ES-I3 (cell line): ENCODE data around the gene RNF13.
A peak's percentile ranks its signal among the peaks of the same experiment; 100 is the strongest.

Experiments used
- H3K36me3 ChIP-seq: 2 replicates; pipeline ENCODE4 v1.6.1; 2013; ENCODE audit warnings: mild to moderate bottlenecking, low read length, control low read depth, moderate library complexity; ENCODE audit not compliant: insufficient read depth
- H3K4me1 ChIP-seq: 2 replicates; pipeline ENCODE4 v1.6.1; 2013; ENCODE audit warnings: mild to moderate bottlenecking, control low read depth, low read length; ENCODE audit not compliant: insufficient read depth
- H3K9ac ChIP-seq: 2 replicates; pipeline ENCODE4 v1.6.1; 2013; ENCODE audit warnings: low read depth, mild to moderate bottlenecking, low read length, moderate library complexity
- H3K9me3 ChIP-seq: 2 replicates; pipeline ENCODE4 v1.6.1; 2013; ENCODE audit warnings: mild to moderate bottlenecking, low read length, moderate library complexity; ENCODE audit not compliant: control insufficient read depth, insufficient read depth

RNF13 gene

DNA sequence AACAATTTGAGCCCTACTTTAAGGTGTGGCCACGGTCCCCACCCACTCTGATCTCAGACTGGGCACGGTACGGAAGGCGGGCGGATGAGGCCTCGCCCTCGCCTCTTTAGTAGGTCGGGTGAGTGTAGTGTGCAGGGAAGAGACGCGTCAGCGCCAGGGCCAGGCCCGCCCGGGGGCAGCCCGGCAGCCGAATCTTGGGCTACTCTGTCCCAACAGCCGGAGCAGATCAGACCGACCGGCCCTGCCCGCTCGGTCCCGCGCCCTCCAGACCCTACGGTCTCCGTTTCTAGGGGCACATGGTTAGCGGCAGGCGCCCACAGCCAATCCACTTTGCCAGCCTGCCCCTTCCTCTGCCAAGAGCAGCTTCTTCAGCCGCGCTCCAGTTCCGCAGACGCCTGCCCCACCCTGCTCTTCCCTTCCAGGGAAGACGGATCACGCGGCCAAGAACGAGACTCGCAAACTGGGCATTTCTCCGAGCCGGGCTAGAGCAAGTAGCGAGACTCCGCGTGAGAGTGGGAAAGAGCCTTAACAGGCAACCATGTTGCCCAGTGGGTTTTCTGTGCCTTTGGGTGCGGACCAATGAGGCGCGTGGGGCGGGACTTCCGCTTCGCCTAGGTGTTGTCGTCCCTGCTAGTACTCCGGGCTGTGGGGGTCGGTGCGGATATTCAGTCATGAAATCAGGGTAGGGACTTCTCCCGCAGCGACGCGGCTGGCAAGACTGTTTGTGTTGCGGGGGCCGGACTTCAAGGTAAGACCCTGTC is at the start of gene RNF13:
Gene RNF13, plus strand, starts transcription at position 610 of the 761 bp plus-strand sequence. CDS start 32,812 bp downstream, outside the sequence.
- Histone ChIP-seq H3K9ac (peak within 1 kb of the TSS; percentile 92), H3K4me1 (peaks cover 13% of the 10 kb centered on the region), H3K9me3 (no peaks in the 10 kb centered on the region), H3K36me3 (no peaks in the 10 kb centered on the region)

GRCh38 chr3:149763565-149764195 is 49.3 kb upstream of the RNF13 start:
- H3K9me3 ChIP-seq = no peaks in the 10 kb centered on the region
- H3K36me3 ChIP-seq = no peaks in the 10 kb centered on the region
- H3K4me1 ChIP-seq = no peaks in the 10 kb centered on the region
- no peak overlapping the region for H3K9ac ChIP-seq

GRCh38 chr3:149764302-149764701 is 48.7 kb upstream of the RNF13 start:
- Histone ChIP-seq H3K4me1 (no peaks in the 10 kb centered on the region), H3K9me3 (no peaks in the 10 kb centered on the region), H3K36me3 (no peaks in the 10 kb centered on the region), H3K9ac (no peak overlapping the region)

DNA sequence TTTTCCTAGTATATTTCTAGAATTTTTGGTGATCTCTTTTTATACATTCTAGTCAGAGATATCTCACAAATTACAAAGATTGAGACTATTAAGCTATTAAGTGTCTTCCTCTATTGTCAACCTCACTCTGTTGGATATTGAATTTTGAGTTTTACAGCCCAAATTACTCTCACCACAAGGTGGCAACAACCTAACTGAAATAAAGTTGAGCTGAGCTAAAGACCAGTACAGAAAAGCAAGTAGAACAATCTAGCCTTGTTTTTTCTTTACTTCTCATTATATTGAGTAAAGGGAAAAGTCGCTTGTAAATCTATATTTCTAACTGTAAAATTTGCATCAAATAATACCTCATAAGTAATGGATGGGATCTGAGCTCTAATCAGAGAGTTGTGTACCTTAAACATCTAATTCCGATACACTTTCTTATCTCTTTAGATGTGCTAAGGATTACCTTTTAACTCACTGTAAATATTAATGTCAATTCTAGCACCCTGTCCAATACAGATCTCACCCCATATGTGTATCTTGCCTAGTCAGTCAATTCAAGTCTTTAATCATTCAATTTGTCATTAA is 47.2 kb upstream of the RNF13 start:
- no peaks in the 10 kb centered on the region for H3K36me3 ChIP-seq

GRCh38 chr3:149767720-149768119 is 45.3 kb upstream of the RNF13 start:
- Histone ChIP-seq H3K4me1 (peaks cover 7% of the 10 kb centered on the region; the same call in 1 of the 2 replicates), H3K9ac (no peak overlapping the region), H3K36me3 (no peaks in the 10 kb centered on the region), H3K9me3 (no peaks in the 10 kb centered on the region)

More for the DNA sequence above, 47.2 kb upstream of the RNF13 start:
- Histone ChIP-seq H3K9me3 (no peaks in the 10 kb centered on the region), H3K4me1 (no peaks in the 10 kb centered on the region), H3K9ac (no peak overlapping the region)

- Histone ChIP-seq H3K4me1 (peaks cover 16% of the 10 kb centered on the region; the same call in 1 of the 2 replicates), H3K9ac (no peak overlapping the region), H3K36me3 (no peaks in the 10 kb centered on the region), H3K9me3 (no peaks in the 10 kb centered on the region)
Measured at GRCh38 chr3:149768704-149769103, 44.3 kb upstream of the RNF13 start.

GRCh38 chr3:149770246-149770645 is 42.8 kb upstream of the RNF13 start:
- Histone ChIP-seq H3K4me1 (peaks cover 20% of the 10 kb centered on the region; the same call in 1 of the 2 replicates), H3K9me3 (no peaks in the 10 kb centered on the region), H3K9ac (no peak overlapping the region), H3K36me3 (no peaks in the 10 kb centered on the region)

DNA sequence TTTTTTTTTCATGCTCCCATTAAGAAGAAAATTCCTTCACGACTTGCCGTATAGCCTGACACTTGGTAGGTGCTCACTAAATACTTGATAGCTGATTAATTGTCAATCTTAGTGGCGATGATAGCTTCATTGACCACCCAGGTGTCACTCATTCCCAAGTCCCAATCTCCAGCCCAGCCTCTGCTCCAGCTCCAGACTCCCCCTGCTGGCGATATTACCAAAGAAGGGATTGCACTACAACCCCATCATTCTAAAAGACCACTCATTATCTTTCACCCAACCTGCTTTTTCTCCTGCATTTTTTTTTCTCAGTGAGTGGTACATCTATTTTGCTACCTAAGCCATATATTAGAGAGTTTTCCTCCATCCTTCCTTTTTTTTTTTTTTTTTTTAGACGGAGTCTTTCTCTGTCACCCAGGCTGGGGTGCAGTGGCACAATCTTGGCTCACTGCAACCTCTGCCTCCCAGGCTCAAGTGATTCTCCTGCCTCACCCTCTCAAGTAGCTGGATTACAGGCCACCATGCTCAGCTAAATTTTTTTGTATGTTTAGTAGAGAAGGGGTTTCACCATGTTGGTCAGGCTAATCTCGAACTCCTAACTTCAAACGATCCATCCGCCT is 41.3 kb upstream of the RNF13 start:
- H3K9me3 ChIP-seq = no peaks in the 10 kb centered on the region

DNA sequence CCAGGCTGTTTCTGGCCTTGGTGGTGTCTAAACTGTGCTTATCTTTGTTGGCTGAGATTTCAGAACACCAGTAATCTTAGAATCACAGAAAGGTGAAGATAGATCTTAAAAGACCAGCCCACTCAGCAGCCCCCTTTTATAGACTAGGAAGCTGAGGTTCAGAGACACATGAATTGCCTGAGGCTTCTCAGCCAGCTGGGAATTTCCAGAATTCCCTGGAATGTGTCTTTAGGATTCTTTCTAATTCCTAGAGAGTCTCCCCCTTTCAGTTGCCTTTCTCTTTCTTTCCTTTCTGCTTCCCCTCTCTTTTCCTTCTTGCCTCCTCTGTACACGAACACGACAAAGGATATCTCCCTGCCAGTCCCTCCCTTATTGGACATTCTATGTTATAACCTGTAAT is 40.2 kb upstream of the RNF13 start:
- H3K36me3 ChIP-seq = no peaks in the 10 kb centered on the region
- H3K4me1 ChIP-seq = peaks cover 20% of the 10 kb centered on the region; the same call in 1 of the 2 replicates
- no peaks in the 10 kb centered on the region for H3K9me3 ChIP-seq
- H3K9ac ChIP-seq = 0 out of 2 replicates have a peak overlapping the region, but pooled peaks have one; percentile 3

More for the DNA sequence above, 41.3 kb upstream of the RNF13 start:
- Histone ChIP-seq H3K9ac (no peak overlapping the region), H3K36me3 (no peaks in the 10 kb centered on the region), H3K4me1 (peaks cover 20% of the 10 kb centered on the region; the same call in 1 of the 2 replicates)

DNA sequence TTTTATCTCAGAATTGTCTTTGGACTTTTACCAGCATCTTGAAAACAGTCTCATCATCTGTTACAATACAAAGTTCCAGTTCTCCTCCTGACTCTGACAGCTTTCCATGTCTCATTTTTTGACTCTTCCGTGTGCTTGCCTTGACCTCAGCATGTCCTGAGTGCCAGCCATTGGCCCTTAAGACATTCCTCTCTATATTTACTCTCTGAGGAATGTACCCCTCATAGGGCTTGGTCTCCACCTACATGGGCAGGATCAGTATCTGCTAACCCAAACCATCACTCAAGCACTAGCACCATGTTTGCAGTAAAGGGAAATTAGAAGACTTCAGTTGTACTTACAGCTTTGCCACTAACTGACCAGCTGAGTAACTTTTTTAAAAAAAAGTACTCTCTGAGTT is 36.8 kb upstream of the RNF13 start:
- Histone ChIP-seq H3K4me1 (peaks cover 20% of the 10 kb centered on the region; the same call in 1 of the 2 replicates), H3K36me3 (no peaks in the 10 kb centered on the region), H3K9ac (no peak overlapping the region), H3K9me3 (no peaks in the 10 kb centered on the region)

- H3K4me1 ChIP-seq = peaks cover 15% of the 10 kb centered on the region; the same call in 1 of the 2 replicates
- no peaks in the 10 kb centered on the region for H3K9me3 ChIP-seq
- H3K9ac ChIP-seq = no peak overlapping the region
- no peaks in the 10 kb centered on the region for H3K36me3 ChIP-seq
Measured at GRCh38 chr3:149777414-149778214, 35.4 kb upstream of the RNF13 start.

DNA sequence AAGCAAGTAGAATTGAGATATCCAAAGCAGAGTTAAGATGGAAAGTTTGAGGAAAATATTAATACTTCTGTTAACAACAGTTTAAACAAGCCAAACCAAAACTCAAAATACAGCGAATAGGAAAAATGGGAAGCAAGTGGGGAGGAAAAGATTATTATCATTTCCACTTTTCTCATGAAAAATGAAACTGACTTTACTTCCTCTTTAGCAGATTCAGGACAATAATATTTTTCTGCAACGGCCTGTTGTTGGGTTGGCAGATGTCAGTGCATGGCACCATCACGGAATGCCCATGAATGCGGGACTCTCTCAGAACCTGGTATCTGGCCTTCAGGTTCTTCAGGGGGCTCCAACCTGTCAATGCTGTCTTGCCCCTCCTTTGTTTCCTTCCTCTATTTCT is 31.8 kb upstream of the RNF13 start:
- Histone ChIP-seq H3K9ac (no peak overlapping the region), H3K4me1 (peaks cover 9% of the 10 kb centered on the region)

DNA sequence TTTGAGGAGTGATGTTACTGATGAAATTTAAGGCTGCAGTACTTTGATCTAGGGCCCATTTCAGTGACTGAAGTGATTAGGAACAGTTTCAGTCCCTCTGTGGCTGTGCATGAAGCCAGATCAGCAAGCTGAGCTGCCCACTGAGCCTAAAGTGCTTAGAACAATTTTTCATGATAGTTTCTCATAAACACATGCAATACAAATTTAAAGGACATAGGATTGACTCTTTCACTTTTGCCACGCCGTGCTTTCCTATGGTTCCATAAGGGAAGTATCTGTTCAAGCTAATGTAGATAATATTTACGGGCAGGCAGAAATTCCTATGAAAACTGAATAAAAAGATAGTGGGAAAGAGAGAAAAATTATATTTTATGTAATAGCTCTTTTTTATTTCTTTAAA is 31.3 kb upstream of the RNF13 start:
- no peaks in the 10 kb centered on the region for H3K9me3 ChIP-seq
- no peak overlapping the region for H3K9ac ChIP-seq
- H3K36me3 ChIP-seq = no peaks in the 10 kb centered on the region
- peaks cover 9% of the 10 kb centered on the region for H3K4me1 ChIP-seq

More for the DNA sequence above, 31.8 kb upstream of the RNF13 start:
- H3K9me3 ChIP-seq = no peaks in the 10 kb centered on the region
- H3K36me3 ChIP-seq = no peaks in the 10 kb centered on the region

DNA sequence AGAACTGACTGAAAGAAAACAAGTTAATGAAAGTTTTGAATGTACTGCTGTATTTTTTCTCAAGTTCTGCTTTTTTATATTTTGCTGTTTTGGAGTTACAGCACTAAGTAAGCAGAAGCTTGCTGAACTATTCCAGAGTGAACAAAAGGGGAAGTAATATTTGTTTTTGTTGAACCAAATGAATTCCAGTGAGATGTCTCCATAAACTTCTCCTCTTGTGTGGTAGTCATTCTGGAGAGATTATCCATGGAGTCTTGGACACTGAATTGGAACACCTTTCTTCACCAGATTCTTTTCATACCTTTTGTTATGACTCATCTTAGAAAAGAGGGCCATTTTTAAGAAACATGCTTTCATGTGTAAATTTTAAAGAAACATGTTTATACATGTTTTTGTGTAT is 29.4 kb upstream of the RNF13 start:
- H3K4me1 ChIP-seq = peaks cover 9% of the 10 kb centered on the region
- H3K36me3 ChIP-seq = no peaks in the 10 kb centered on the region
- H3K9me3 ChIP-seq = no peaks in the 10 kb centered on the region
- H3K9ac ChIP-seq = no peak overlapping the region
